ENCODE results near the gene EFCAB9. TPM values are rescaled to one million over a fixed set of nuclear protein-coding genes. Genes with fewer than 3 reads are reported as not detected.

EFCAB9 gene
- total RNA-seq, 2 experiments from 2014 or later, result not detected

GRCh38 chr5:172175263-172175719, 18.7 kb upstream of the EFCAB9 start:
- Histone ChIP-seq H3K27ac (ENCODE audit: low read depth, low read length, poor library complexity, severe bottlenecking) (peak overlapping the region; percentile 87), H3K36me3 (ENCODE audit: insufficient read depth, low read length) (peaks cover 6% of the 10 kb centered on the region; the same call in 1 of the 2 replicates), H3K9me2 (ENCODE audit: insufficient read depth, low read length) (no peaks in the 10 kb centered on the region), H3K79me2 (ENCODE audit: insufficient read depth, low read depth, low read length) (peaks cover 62% of the 10 kb centered on the region), H3K4me3 (ENCODE audit: low read depth, low read length, poor library complexity, severe bottlenecking) (peak overlapping the region; percentile 73), H4K20me1 (ENCODE audit: insufficient read depth, low read length) (no peaks in the 10 kb centered on the region), H2AFZ (ENCODE audit: low read length) (no peak overlapping the region; the same call in 1 of the 2 replicates), H3K9me3 (ENCODE audit: low read length) (no peaks in the 10 kb centered on the region), H3K4me2 (ENCODE audit: low read length) (peak overlapping the region; percentile 98), H3K4me1 (ENCODE audit: insufficient read depth, low read length, poor library complexity, severe bottlenecking) (peaks cover 66% of the 10 kb centered on the region)
- no TSS peak for BruUV-seq (replicated peaks)
- peak; percentile 93 for DNase-seq (ENCODE audit: low spot score)
- ChIA-PET CTCF (ENCODE audit: unreplicated experiment) (interaction anchor here (0.6 to 1.6 kb wide), 7 partner anchors 11 to 264 kb away, joined by 4 to 10 read pairs (median 5); partner anchors contain the start of gene FBXW11), POLR2A (interaction anchor here (0.9 to 4.8 kb wide), 15 partner anchors 8 to 169 kb away, joined by 3 to 45 read pairs (median 6); partner anchors contain the start of genes FBXW11 and STK10)
- TF ChIP-seq EZH2phosphoT487 (IDR thresholded peaks at IDR 0.05; ENCODE audit: borderline replicate concordance, low read depth, low read length), result no peak
- no peak for TF ChIP-seq CTCF (conservative IDR thresholded peaks at IDR 0.05; ENCODE audit: low read length)
- intact Hi-C loops (cut with micrococcal nuclease; ENCODE audit: unreplicated experiment), result loop anchor here (1.0 to 2.0 kb wide), 3 partner anchors 13 to 64 kb away; partner anchors contain the start of gene STK10

GRCh38 chr5:172177176-172177575, 16.8 kb upstream of the EFCAB9 start:
- ChIA-PET CTCF (ENCODE audit: unreplicated experiment) (interaction anchor here (1.3 kb wide), 1 partner anchor 11 kb away, joined by 3 read pairs; the partner anchor contains the start of gene STK10), POLR2A (interaction anchor here (1.0 to 4.8 kb wide), 4 partner anchors 9 to 62 kb away, joined by 3 to 45 read pairs (median 22); no protein-coding TSS in a partner anchor)
- DNase-seq (ENCODE audit: low spot score), result no peak
- H3K4me1 ChIP-seq (ENCODE audit: insufficient read depth, low read length, poor library complexity, severe bottlenecking), result peaks cover 66% of the 10 kb centered on the region
- H3K79me2 ChIP-seq (ENCODE audit: insufficient read depth, low read depth, low read length), result peaks cover 78% of the 10 kb centered on the region
- peaks cover 19% of the 10 kb centered on the region for H3K36me3 ChIP-seq (ENCODE audit: insufficient read depth, low read length)
- peak overlapping the region; percentile 16; the same call in 1 of the 2 replicates for H3K4me2 ChIP-seq (ENCODE audit: low read length)
- BruUV-seq (replicated peaks), result no TSS peak
- H3K9me2 ChIP-seq (ENCODE audit: insufficient read depth, low read length), result no peaks in the 10 kb centered on the region
- intact Hi-C loops (cut with micrococcal nuclease; ENCODE audit: unreplicated experiment), result no loop called here
- no peaks in the 10 kb centered on the region; the same call in 1 of the 2 replicates for H3K9me3 ChIP-seq (ENCODE audit: low read length)
- H4K20me1 ChIP-seq (ENCODE audit: insufficient read depth, low read length), result no peaks in the 10 kb centered on the region
- no peak overlapping the region for H3K4me3 ChIP-seq (ENCODE audit: low read depth, low read length, poor library complexity, severe bottlenecking)
- H3K27ac ChIP-seq (ENCODE audit: low read depth, low read length, poor library complexity, severe bottlenecking), result peak overlapping the region; percentile 87
- TF ChIP-seq CTCF (conservative IDR thresholded peaks at IDR 0.05; ENCODE audit: low read length) (no peak), EZH2phosphoT487 (IDR thresholded peaks at IDR 0.05; ENCODE audit: borderline replicate concordance, low read depth, low read length) (no peak)
- H2AFZ ChIP-seq (ENCODE audit: low read length), result no peak overlapping the region

Data from OCI-LY7 (cell line).